ENCODE measurements around the gene RELB.

- TF ChIP-seq CTCF (conservative IDR thresholded peaks at IDR 0.05; ENCODE audit: low read depth, low read length) (no peak), POLR2A (IDR thresholded peaks at IDR 0.05; ENCODE audit: low read depth, low read length) (no peak), SMC3 (IDR thresholded peaks at IDR 0.05; ENCODE audit: low read depth, low read length) (no peak), MXI1 (IDR thresholded peaks at IDR 0.05; ENCODE audit: borderline replicate concordance, low read depth, low read length) (no peak), BHLHE40 (IDR thresholded peaks at IDR 0.05; ENCODE audit: low read depth, low read length) (no peak), CEBPB (IDR thresholded peaks at IDR 0.05; ENCODE audit: low read depth, low read length) (no peak), RAD21 (IDR thresholded peaks at IDR 0.05; ENCODE audit: low read length) (no peak), CHD1 (IDR thresholded peaks at IDR 0.05; ENCODE audit: low read depth, low read length) (no peak), FOS (IDR thresholded peaks at IDR 0.05; ENCODE audit: low read depth, low read length) (no peak), USF2 (IDR thresholded peaks at IDR 0.05; ENCODE audit: low read depth, low read length) (no peak), NFE2L2 (IDR thresholded peaks at IDR 0.05; ENCODE audit: low read depth, low read length) (no peak), ELK1 (IDR thresholded peaks at IDR 0.05; ENCODE audit: borderline replicate concordance, low read depth, low read length) (no peak), RCOR1 (IDR thresholded peaks at IDR 0.05; ENCODE audit: insufficient replicate concordance, low read length) (no peak), RFX5 (IDR thresholded peaks at IDR 0.05; ENCODE audit: low read depth, low read length) (no peak)
These were observed 86.3 kb downstream of the RELB start for GRCh38 chr19:45087531-45087930.

Measured in IMR-90 (cell line).